Heart right ventricle (tissue), 16 donors: Measurements from ENCODE around the gene WDFY4. TPM values are rescaled to one million over a fixed set of nuclear protein-coding genes. Genes with fewer than 3 reads are reported as not detected.

Experiments
- ATAC-seq, 8 donors: fragments of 200-7000 bp; cut with Tn5 transposase; one replicate each; pipeline ENCODE4 v1.9.1; 2020; ENCODE audit warnings: mild to moderate bottlenecking in 8 of 8, moderate library complexity in 8 of 8, moderate number of reproducible peaks in 1 of 8
- DNase-seq, 2 donors: peaks; one replicate each; pipeline ENCODE4 v3.0.0-alpha.2; 2020
- H3K27ac ChIP-seq, 10 donors: fragments of 200-600 bp; sonication (generic) in 2 of 10; one replicate each; pipeline versions ENCODE4 v1.5.0 to v1.8.0; 2020 to 2022; ENCODE audit warnings: mild to moderate bottlenecking in 3 of 10
- H3K27me3 ChIP-seq, 7 donors: fragments of 200-600 bp; one replicate each; pipeline ENCODE4 v1.8.0; 2021 to 2022; ENCODE audit warnings: mild to moderate bottlenecking in 2 of 7
- H3K36me3 ChIP-seq, 9 donors: fragments of 200-600 bp; sonication (generic) in 1 of 9; one replicate each; pipeline versions ENCODE4 v1.5.0 to v1.8.0; 2020 to 2022; ENCODE audit warnings: mild to moderate bottlenecking in 2 of 9
- H3K4me1 ChIP-seq, 9 donors: fragments of 200-600 bp; sonication (generic) in 1 of 9; one replicate each; pipeline versions ENCODE4 v1.5.0 to v1.8.0; 2020 to 2022; ENCODE audit warnings: mild to moderate bottlenecking in 4 of 9
- H3K4me3 ChIP-seq, 10 donors: fragments of 200-600 bp; sonication (generic) in 2 of 10; one replicate each; pipeline versions ENCODE4 v1.5.0 to v1.8.0; 2020 to 2022; ENCODE audit warnings: mild to moderate bottlenecking in 7 of 10, moderate library complexity in 2 of 10
- H3K9me3 ChIP-seq, 11 donors: fragments of 200-600 bp in 10 of 11; sonication (generic) in 2 of 11; one replicate each; pipeline versions ENCODE4 v1.5.0 to v1.8.0; 2013 to 2022; ENCODE audit warnings: mild to moderate bottlenecking in 2 of 11, control low read depth in 1 of 11, moderate library complexity in 1 of 11
- CTCF ChIP-seq, 9 donors: fragments of 200-600 bp; sonication (generic) in 2 of 9; IDR thresholded peaks; one replicate each; pipeline versions ENCODE4 v1.5.0 to v1.8.0; 2021 to 2022; ENCODE audit warnings: antibody characterized with exemption in 9 of 9, mild to moderate bottlenecking in 5 of 9, moderate library complexity in 1 of 9
- WGBS, 2 donors: extraction: QIAGEN DNeasy Blood & Tissue Kit; methylation state at CpG; one replicate each; pipeline ENCODE4 v1.1.7; 2013; ENCODE audit warnings: inconsistent platforms in 1 of 2; 5-methylcytosine and 5-hydroxymethylcytosine counted together
- intact Hi-C, 10 donors: fragments of 100-400 bp; cut with DNase I; formaldehyde crosslinking; loops; one replicate each; pipeline versions ENCODE4 v1.11.1 to v1.14.2; 2022
- polyA plus RNA-seq, 2 donors: library from polyadenylated mRNA; stranded (reverse); fragments of 200-250 nt; gene quantifications; one replicate each; pipeline ENCODE4 v1.2.3, GENCODE V29; 2013
- total RNA-seq, 10 donors: library from RNA; stranded (reverse); fragmentation: NEBNext Ultra II Directional in 3 of 10; extraction: Animal tissue kit (Norgen Biotek cat#: 25700) in 3 of 10; gene quantifications; one replicate each; pipeline versions ENCODE4 v1.2.1 to v1.2.4, GENCODE V29; 2021 to 2023
- donor health status: Arrhythmogenic right ventricular cardiomyopathy.
- donor health status: ischemic (EF 13 %, LVEDD 7.1; RV severe dilation, severe dysfunction).
- donor health status: healthy with polysubstance abuse.
- donor health status: DM: no; HTN: yes; CAD: no.
- donor health status: DM: no; HTN: no; CAD: no.
- donor health status: ischemic (EF 25% LVEDD 6.9; RV normal size, moderate dysfunction).
- donor health status: ischemic (EF 25% LVEDD 5.7; RV mildly dilated, moderate dysfunction).
- donor health status: healthy.
- donor health status: DM: yes; HTN: yes; CAD: no.
- donor health status: Ischemic cardiomyopathy.
- donor health status: ischemic (EF 35%, LVEDD 5.7; RV mildly dilated, moderate dysfunction).
- donor health status: nonischemic (EF 11% LVEDD 7.7; RV severe dilation, severe dysfunction).
- donor health status: DM: yes; HTN: yes; CAD: no.
- donor health status: PGD.
- donor health status: ischemic (EF 29% LVEDD 5.4; RV normal size, mild dysfunction).
- donor health status: nonischemic (EF 23%, LVEDD 6.1; RV moderate dilation, normal function).

The WDFY4 gene
- total and polyA plus RNA-seq, 12 donors = 0.59 to 7.4 (median 0.92) TPM

DNA sequence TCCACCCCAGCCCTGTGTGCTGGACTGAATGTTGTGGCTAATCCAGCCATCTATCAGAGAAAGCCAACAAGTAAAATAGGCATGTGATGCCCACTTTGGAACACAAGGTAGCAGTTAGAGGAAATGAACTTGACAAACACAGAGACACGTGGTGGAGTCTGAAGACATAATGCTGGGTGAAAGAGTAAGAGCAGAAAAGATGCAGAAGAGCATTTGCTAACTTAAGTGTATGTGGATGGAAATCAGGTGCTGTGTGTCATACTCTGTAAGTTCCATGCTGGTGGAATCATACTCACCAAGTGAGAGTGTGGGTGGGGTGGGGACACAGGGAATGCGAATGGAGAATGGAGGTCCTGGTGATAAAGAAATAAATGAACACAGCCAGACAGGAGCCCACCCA, 22.8 kb downstream of the WDFY4 start:
- WGBS, 2 donors = 44 to 59% methylated on average over 2 of the region's 2 CpGs
- DNase-seq = no peak
- H3K9me3 ChIP-seq = no peaks in the 10 kb centered on the region
- H3K27me3 ChIP-seq = peaks cover 0 to 3% (median 0%) of the 10 kb centered on the region in 7 donors
- no peak for TF ChIP-seq CTCF (IDR thresholded peaks at IDR 0.05)
- peak overlapping the region in 3 of 10 donors; percentile 27 to 64 (median 56) for H3K27ac ChIP-seq
- intact Hi-C loops = no loop called here
- H3K4me1 ChIP-seq = peaks cover 0 to 62% (median 38%) of the 10 kb centered on the region in 9 donors
- H3K4me3 ChIP-seq = no peak overlapping the region
- no peak for ATAC-seq
- no peaks in the 10 kb centered on the region for H3K36me3 ChIP-seq

- intact Hi-C loops = no loop called here
- Histone ChIP-seq H3K36me3 (no peaks in the 10 kb centered on the region), H3K27ac (peak overlapping the region in 3 of 10 donors; percentile 27 to 64 (median 56)), H3K4me3 (no peak overlapping the region), H3K27me3 (peaks cover 0 to 3% (median 0%) of the 10 kb centered on the region in 7 donors), H3K4me1 (peaks cover 0 to 64% (median 39%) of the 10 kb centered on the region in 9 donors), H3K9me3 (no peaks in the 10 kb centered on the region)
- peak in 1 of 2 donors; percentile 54 for DNase-seq
- peak; percentile 60 to 86 (median 80) for ATAC-seq
- 9 to 16% methylated on average over 5 of the region's 5 CpGs for WGBS, 2 donors
- TF ChIP-seq CTCF (IDR thresholded peaks at IDR 0.05) = no peak
Observed at GRCh38 chr10:48708144-48708543, 23.5 kb downstream of the WDFY4 start.

DNA sequence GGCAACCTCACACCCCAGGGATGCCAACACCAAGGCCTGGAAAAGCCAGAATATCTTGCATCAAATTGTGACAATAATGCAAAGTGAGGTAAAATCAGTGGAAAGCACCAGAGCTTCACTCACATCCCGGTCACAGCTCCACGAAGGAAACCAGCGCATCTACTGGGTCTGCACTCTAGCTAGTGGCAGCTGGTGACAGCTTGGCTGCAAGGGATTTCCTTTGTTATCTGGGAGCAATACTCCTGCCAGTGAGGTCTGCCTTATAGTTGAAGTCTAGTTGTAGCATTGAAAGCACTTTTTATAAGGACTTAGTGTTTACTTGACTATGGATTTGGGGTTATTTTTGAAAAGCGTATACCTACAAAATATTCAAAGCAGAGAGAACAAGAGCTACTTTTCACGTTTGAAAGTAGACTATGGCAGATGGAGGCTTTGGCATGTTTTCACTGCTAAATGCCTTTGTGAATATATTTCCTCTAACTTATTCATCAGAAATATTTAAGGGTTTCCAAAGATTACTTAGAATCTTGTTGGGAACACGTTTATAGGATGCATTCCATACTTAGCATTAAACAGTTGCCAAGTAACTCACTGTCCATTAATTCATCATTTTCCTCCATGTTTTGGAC, 26.1 kb downstream of the WDFY4 start:
- H3K9me3 ChIP-seq = peaks cover 0 to 14% (median 0%) of the 10 kb centered on the region in 11 donors
- no peak for DNase-seq
- intact Hi-C loops = no loop called here
- no peak for TF ChIP-seq CTCF (IDR thresholded peaks at IDR 0.05)
- H3K4me3 ChIP-seq = no peak overlapping the region
- H3K4me1 ChIP-seq = peaks cover 0 to 59% (median 33%) of the 10 kb centered on the region in 9 donors
- H3K27ac ChIP-seq = peak overlapping the region in 6 of 10 donors; percentile 12 to 72 (median 48)
- H3K27me3 ChIP-seq = no peaks in the 10 kb centered on the region
- WGBS, 2 donors = 27 to 51% methylated on average over 6 of the region's 6 CpGs
- peak; percentile 54 to 84 (median 74) for ATAC-seq
- no peaks in the 10 kb centered on the region for H3K36me3 ChIP-seq

DNA sequence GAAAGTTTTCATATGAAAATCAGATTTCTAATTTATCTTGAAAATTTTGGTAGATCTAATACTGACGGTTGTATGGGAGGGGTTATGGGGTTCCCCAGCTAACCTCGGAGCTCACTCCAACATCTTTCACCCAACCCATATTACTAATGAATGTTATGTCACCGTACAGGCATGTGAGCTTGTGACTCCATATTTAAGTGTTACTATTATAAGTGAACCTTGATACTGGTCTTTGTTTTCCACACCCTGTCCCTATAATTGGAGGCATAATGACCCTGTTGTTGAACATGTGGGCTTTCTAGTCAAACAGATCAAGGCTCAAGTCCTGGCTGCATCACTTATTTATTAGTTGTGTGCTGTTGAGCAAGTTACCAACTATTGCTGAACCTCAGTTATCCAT, 27.2 kb downstream of the WDFY4 start:
- Histone ChIP-seq H3K27me3 (no peaks in the 10 kb centered on the region), H3K36me3 (no peaks in the 10 kb centered on the region), H3K9me3 (peaks cover 0 to 14% (median 0%) of the 10 kb centered on the region in 11 donors), H3K27ac (peak overlapping the region in 5 of 10 donors; percentile 26 to 72 (median 51)), H3K4me3 (no peak overlapping the region), H3K4me1 (peaks cover 0 to 59% (median 33%) of the 10 kb centered on the region in 9 donors)
- no peak for TF ChIP-seq CTCF (IDR thresholded peaks at IDR 0.05)
- intact Hi-C loops = no loop called here
- DNase-seq (peak in 1 of 2 donors; percentile 13), ATAC-seq (peak; percentile 53 to 85 (median 78))
- WGBS, 2 donors = 56 to 62% methylated on average over 3 of the region's 3 CpGs
